Stimulated activated CD8-positive, alpha-beta memory T cell treated with anti-CD3 and anti-CD28 coated beads, Interleukin-2, amount 100 ng/mL, for 48 hours (primary cell): Measurements from ENCODE around the gene DUSP22.

Experiments
- DNase-seq, 2 donors: peaks; one replicate each; pipeline ENCODE4 v3.0.0-alpha.2; 2020; ENCODE audit warnings: low read depth in 2 of 2

The DUSP22 gene

GRCh38 chr6:338815-339262 is 46.6 kb downstream of the DUSP22 start:
- no peak for DNase-seq

- no peak for DNase-seq
These were observed 47.2 kb downstream of the DUSP22 start for GRCh38 chr6:339480-339879.

- DNase-seq: no peak
These were observed 48.1 kb downstream of the DUSP22 start for GRCh38 chr6:340186-340955.

GRCh38 chr6:340991-341827 is 48.9 kb downstream of the DUSP22 start:
- no peak for DNase-seq

- DNase-seq: no peak
These were observed 49.9 kb downstream of the DUSP22 start for GRCh38 chr6:341914-342831.

- no peak for DNase-seq
These were observed 50.5 kb downstream of the DUSP22 start for GRCh38 chr6:342832-343179.

- DNase-seq: no peak
These were observed 51.1 kb downstream of the DUSP22 start for GRCh38 chr6:343226-343935.

GRCh38 chr6:343960-344815 is 51.9 kb downstream of the DUSP22 start:
- no peak for DNase-seq

GRCh38 chr6:344816-345340 is 52.6 kb downstream of the DUSP22 start:
- DNase-seq: no peak

GRCh38 chr6:345747-346385 is 53.6 kb downstream of the DUSP22 start:
- DNase-seq: no peak

- no peak for DNase-seq
These were observed 54.2 kb downstream of the DUSP22 start for GRCh38 chr6:346386-347030.

GRCh38 chr6:347232-347631 is 54.9 kb downstream of the DUSP22 start:
- no peak for DNase-seq

- DNase-seq: no peak
These were observed 55.9 kb downstream of the DUSP22 start for GRCh38 chr6:347951-348859.

GRCh38 chr6:348860-349396 is 56.6 kb downstream of the DUSP22 start:
- no peak for DNase-seq

- DNase-seq: no peak
These were observed 57.2 kb downstream of the DUSP22 start for GRCh38 chr6:349491-349921.

- DNase-seq: no peak
These were observed 58.1 kb downstream of the DUSP22 start for GRCh38 chr6:350371-350770.

- DNase-seq: no peak
These were observed 59.0 kb downstream of the DUSP22 start for GRCh38 chr6:351011-351866.
